ENCODE measurements around the gene LBH. TPM values are rescaled to one million over a fixed set of nuclear protein-coding genes. Genes with fewer than 3 reads are reported as not detected.

The LBH gene
- total RNA-seq, 1 experiment from 2014 or later = 1.2 TPM

DNA sequence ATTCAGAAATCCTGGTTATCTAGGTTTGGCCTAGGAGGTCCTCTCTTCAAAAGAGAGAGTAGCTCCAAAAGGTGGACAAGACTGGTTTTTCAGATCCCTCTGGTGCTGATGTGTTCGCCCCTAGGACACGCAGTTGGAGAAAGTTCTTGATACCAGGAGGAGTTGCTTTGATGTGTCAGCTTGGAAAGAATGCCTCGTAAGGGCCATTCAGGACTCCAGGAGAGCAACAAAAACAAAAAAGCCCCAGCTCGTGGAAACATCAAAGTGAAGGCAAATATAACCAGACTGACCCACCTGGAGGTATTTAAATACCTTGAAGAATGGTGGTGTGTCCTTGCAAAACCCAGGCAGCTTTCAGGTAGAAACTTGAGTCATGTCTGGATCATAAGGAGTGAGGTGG is 12.5 kb upstream of the LBH start (continued):
- TF ChIP-seq ELF1 (IDR thresholded peaks at IDR 0.05; ENCODE audit: borderline replicate concordance, low read depth) = no peak
- TF ChIP-seq JUND (IDR thresholded peaks at IDR 0.05) = peak; percentile 95
- TF ChIP-seq POLR2AphosphoS5 (IDR thresholded peaks at IDR 0.05; ENCODE audit: low read depth, low read length) = peak; percentile 29; the same call in 1 of the 2 replicates

DNA sequence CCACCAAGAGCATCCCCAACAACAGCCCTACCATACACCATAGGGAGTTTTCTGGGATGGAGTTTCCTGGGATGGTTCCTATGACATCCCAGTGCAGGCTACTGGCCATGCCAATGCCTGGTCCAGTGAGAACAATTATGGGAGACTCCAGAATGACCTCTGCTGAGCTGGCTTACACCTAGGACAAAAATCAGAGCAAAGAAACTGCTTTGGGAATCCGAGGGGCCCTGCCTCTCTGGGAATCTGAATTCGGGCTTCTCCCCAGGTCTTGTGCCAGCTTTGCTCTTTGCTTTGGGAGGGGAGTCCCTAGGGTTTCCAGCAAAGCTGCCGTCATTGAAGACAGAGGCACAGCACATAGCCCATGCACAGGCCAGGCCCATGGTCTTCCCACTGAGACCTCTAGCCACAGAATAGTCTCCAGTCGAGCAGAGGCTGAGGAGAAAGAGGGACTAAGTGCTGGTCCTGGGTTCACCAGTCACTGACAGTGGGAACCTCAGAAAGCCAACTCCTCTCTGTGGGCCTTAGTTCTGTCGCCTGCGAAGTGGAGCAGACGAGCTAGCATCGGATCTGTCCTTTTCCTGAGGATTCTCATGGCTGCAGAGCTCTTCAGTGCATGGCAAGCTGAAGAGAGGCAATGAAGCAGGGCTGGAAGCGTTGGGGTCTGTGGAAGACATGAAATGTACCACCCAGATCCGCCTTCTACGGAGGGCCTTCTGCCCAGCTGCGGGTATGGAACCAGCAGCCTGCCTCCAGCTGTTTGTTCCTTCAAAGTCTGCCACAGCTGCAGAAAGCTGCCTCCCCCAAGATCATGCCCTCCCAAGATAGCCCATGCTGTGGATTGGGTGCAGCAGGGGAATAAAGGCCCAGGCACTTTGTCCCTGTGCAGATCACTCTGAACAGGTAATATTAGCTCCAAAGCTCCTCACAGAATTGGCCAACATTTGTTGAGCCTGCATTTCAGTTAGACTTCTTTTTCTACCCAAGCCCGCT is 11.2 kb upstream of the LBH start:
- Histone ChIP-seq H3K79me2 (ENCODE audit: insufficient read depth, low read length) (no peaks in the 10 kb centered on the region), H4K20me1 (ENCODE audit: insufficient read depth) (no peaks in the 10 kb centered on the region), H3K9me3 (ENCODE audit: control insufficient read depth in 1 of 2, insufficient read depth in 1 of 2, low read depth in 1 of 2, low read length in 2 of 2) (no peaks in the 10 kb centered on the region), H2AFZ (ENCODE audit: low read depth, low read length, poor library complexity, severe bottlenecking) (no peak overlapping the region), H3K4me1 (ENCODE audit: control insufficient read depth in 1 of 2, insufficient read depth in 2 of 2, low read length in 2 of 2) (peaks cover 25 to 37% of the 10 kb centered on the region in 2 experiments), H3K9ac (ENCODE audit: low read length) (no peak overlapping the region), H3K4me2 (ENCODE audit: low read length) (peak overlapping the region; percentile 73; the same call in 1 of the 2 replicates), H3K36me3 (ENCODE audit: control insufficient read depth in 1 of 2, insufficient read depth in 2 of 2, low read length in 2 of 2) (no peaks in the 10 kb centered on the region), H3K9me2 (ENCODE audit: insufficient read depth) (no peaks in the 10 kb centered on the region), H3K27me3 (ENCODE audit: insufficient read depth, low read length) (peaks cover 7% of the 10 kb centered on the region; the same call in 1 of the 2 replicates), H3K4me3 (replicated peaks in 1 of 2; ENCODE audit: low read depth in 1 of 2, low read length in 2 of 2) (no peak overlapping the region), H3K27ac (ENCODE audit: low read depth, low read length) (no peak overlapping the region)
- intact Hi-C loops (cut with micrococcal nuclease) = loop anchor here (10.0 kb wide), 2 partner anchors 285 to 1115 kb away; no protein-coding TSS in a partner anchor
- no peak for ATAC-seq
- POLR2A ChIA-PET = no interaction called here
- CTCF ChIA-PET = no interaction called here
- RAD21 ChIA-PET (ENCODE audit: low non-redundant PET in 1 of 2, low total read pairs in 2 of 2, uncharacterized antibody in 2 of 2, unreplicated experiment in 2 of 2) = no interaction called here
- TF ChIP-seq POLR2A (IDR thresholded peaks at IDR 0.05; ENCODE audit: borderline replicate concordance, extremely low read depth, insufficient read depth, insufficient read length) (no peak), FOSL1 (IDR thresholded peaks at IDR 0.05; ENCODE audit: low read depth) (no peak), ZNF274 (IDR thresholded peaks at IDR 0.05; ENCODE audit: low read depth, low read length) (no peak), EGR1 (IDR thresholded peaks at IDR 0.05; ENCODE audit: low read depth) (no peak), CEBPB (IDR thresholded peaks at IDR 0.05; ENCODE audit: low read depth) (no peak), SP1 (IDR thresholded peaks at IDR 0.05; ENCODE audit: low read depth) (no peak), YY1 (IDR thresholded peaks at IDR 0.05; ENCODE audit: extremely low read depth, insufficient replicate concordance, low read depth, low read length) (no peak), SIN3A (IDR thresholded peaks at IDR 0.05; ENCODE audit: low read depth) (no peak), SRF (IDR thresholded peaks at IDR 0.05; ENCODE audit: low read depth) (no peak), POLR2AphosphoS5 (IDR thresholded peaks at IDR 0.05; ENCODE audit: low read depth, low read length) (no peak), JUND (IDR thresholded peaks at IDR 0.05) (no peak)
- TF ChIP-seq, protein P1, sequence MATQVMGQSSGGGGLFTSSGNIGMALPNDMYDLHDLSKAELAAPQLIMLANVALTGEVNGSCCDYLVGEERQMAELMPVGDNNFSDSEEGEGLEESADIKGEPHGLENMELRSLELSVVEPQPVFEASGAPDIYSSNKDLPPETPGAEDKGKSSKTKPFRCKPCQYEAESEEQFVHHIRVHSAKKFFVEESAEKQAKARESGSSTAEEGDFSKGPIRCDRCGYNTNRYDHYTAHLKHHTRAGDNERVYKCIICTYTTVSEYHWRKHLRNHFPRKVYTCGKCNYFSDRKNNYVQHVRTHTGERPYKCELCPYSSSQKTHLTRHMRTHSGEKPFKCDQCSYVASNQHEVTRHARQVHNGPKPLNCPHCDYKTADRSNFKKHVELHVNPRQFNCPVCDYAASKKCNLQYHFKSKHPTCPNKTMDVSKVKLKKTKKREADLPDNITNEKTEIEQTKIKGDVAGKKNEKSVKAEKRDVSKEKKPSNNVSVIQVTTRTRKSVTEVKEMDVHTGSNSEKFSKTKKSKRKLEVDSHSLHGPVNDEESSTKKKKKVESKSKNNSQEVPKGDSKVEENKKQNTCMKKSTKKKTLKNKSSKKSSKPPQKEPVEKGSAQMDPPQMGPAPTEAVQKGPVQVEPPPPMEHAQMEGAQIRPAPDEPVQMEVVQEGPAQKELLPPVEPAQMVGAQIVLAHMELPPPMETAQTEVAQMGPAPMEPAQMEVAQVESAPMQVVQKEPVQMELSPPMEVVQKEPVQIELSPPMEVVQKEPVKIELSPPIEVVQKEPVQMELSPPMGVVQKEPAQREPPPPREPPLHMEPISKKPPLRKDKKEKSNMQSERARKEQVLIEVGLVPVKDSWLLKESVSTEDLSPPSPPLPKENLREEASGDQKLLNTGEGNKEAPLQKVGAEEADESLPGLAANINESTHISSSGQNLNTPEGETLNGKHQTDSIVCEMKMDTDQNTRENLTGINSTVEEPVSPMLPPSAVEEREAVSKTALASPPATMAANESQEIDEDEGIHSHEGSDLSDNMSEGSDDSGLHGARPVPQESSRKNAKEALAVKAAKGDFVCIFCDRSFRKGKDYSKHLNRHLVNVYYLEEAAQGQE (IDR thresholded peaks at IDR 0.05; ENCODE audit: low read depth) = no peak
- TF ChIP-seq, protein P2, sequence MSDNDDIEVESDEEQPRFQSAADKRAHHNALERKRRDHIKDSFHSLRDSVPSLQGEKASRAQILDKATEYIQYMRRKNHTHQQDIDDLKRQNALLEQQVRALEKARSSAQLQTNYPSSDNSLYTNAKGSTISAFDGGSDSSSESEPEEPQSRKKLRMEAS (IDR thresholded peaks at IDR 0.05) = no peak
- BruUV-seq (replicated peaks) = no TSS peak
- no peak for DNase-seq (ENCODE audit: low read depth, low spot score)
